ENCODE data around the gene SRSF1.

The SRSF1 gene

DNA sequence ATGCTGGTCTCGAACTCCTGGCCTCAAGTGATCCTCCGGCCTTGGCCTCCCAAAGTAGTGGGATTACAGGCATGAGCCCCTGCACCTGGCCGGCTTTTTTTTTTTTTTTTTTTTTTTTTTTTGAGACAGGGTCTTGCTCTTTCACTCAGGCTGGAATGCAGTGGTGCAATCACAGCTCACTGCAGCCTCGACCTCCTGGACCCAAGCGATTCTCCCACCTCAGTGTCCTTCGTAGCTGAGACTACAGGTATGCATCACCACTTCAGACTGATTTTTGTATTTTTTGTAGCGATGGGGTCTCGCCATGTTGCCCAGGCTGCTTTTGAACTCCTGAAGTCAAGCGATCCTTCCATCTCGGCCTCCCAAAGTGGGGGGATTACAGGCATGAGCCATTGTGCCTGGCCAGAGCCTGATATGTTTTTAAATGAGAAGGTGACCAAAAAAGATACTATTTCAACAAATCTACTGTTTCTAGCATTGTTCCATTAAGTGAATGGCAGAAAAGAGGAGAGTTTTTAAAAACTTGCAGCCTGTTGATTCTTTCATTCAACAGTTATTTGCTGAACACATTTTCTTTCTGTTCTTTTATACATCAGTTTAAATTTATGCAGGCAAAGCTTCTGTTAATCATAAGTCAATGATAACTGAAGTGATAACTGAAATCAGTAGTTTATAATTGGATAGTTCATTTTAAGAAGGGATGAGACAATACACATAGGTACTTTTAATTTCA, 3.2 kb upstream of the SRSF1 start:
- no peak for DNase-seq

DNA sequence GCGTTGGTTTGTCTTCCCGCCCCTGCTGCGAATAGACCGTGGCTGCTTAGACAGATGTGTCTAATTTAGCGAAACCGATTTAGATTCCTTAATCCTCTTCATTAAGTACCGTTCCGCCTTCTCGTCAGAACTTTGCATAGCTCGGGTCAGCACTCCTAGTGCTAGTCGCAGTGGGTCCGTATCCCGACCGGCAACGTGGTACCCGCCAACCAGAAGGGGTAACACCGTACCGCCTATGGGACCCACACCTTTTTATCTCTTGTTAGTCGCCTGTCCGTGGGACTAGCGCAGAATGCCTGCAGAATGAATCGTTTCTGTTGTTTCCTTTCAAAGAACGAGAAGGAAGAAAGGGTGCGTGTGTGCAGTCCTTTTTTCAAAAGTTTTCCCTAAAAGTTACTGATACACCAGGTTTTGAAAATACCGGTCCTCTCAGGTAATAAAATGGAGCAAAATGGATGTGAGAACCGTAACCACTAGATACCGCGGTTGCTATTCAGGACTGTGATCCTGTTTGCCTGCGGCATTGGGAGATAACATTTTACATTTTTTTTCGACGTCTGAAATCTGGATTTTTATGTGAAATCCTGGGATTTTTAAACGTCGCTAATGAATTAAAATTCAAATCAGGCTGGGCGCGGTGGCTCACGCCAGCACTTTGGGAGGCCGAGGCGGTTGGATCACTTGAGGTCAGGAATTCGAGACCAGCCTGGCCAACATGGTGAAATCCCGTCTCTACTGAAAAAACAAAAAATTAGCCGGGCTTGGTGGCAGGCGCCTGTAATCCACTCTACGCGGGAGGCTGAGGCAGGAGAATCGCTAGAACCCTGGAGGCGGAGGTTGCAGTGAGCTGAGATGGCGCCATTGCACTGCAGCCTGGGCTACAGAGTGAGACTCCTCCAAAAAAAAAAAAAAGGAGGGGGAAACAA, 998 bp upstream of the SRSF1 start:
- no peak for DNase-seq

DNA sequence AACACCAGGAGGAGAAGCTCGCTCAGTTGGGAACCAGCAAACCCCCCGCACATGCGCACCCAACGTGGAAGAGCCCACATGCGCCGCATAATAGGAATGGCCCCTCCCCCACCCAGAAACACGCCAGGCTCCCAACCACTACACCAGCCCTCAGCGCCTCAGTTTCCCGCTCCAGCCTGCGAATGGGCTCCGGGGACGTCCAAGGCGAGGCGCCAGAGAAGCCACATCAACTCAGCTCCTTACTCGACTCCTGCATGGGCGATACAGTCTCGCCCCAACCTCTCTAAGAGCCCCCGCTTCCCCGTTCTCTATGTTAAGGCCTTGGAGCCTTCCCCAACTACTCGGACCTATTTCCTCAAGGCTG, 504 bp downstream of the SRSF1 start:
- peak; percentile 84 for DNase-seq

DNA sequence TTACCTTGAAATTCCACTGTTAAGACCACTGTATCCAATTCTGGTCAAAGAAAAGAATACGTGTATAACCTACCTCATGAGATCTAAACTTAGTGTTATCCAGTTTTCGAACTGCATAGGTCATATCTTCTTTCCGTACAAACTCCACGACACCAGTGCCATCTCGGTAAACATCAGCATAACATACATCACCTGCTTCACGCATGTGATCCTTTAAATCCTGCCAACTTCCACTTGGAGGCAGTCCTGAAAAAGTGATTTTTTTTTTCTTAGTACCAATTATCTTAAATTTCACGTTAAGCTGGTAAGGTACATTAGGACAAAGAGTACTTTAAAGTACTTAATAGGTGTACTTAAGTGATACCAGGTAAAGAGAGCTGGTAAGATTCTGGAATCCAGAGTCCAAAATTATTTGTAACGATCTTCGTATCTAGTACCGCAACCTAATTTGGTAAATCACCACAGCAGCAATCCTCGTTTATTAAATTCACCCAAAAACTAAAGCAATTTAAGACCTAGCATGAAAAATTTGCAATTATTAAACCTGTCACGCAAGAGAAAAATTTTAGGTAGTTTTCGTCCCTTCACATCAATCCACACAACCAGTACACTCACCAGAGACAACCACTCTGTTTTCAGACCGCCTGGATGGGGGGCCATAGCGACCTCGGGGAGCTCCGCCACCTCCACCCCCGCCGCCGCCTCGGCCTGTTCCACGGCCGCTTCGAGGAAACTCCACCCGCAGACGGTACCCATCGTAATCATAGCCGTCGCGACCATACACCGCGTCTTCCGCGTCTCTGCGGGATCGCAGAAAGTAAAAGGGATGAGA, 1.1 kb downstream of the SRSF1 start:
- DNase-seq: no peak

DNA sequence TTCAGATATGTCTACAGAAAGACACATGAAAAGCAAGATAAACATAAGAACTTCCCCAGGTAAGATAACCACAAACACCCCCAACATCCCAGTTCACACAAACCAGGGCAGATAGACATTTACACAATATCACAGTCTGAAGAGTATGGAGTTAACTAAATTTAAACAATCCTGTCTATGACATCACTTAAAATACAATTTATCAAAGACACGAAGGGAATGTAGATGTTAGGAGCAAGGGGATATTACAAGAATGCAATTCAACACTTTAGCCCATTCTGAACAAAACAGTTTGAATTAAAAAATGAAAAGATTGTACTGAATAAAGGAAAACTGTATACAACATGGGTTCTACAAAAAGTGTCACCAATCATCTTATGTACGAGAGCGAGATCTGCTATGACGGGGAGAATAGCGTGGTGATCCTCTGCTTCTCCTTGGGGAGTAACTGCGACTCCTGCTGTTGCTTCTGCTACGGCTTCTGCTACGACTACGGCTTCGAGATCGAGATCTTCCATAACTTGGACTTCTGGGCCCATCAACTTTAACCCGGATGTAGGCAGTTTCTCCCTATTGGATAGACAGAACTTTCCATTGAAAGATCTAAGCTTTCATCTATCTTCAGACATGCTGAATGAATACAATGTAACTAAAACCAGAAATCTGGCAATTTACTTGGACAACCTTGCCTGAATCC, 1.9 kb downstream of the SRSF1 start:
- no peak for DNase-seq

DNA sequence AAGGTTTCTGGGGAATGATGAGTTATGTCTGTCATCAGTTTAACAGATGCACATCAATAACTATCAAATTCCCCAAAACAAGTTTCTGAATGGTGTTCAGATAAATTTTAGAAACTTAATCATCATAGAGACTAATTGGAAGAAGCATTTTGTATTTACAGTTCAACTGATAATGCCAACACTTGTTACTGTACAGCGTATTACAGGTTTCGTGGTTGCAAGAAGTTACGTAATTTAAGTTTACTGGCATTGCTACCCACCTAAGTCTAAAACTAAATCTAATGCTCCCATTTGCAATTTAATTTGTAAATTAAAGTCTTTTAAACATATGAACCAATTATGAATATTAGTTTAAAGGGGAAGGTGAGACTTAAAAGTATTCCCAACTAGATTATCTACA, 3.0 kb downstream of the SRSF1 start:
- DNase-seq: no peak

DNA sequence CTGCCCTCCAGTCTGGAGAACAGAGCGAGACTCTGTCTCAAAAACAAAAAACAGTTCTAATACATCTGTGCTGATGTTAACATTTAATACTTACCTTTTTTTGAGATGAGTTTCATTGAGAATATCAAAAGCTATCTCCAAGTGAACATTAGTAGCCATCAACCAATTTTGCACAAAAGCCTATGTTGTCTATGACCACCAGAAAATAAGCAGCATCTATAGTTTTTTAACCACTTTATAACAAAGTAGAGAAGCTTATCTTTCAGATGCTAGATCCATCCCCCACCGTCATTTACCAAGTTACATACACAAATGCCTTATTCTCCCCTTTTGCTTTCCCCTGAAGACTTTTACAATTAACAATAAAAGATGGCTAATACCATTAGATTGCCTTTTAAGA, 4.1 kb downstream of the SRSF1 start:
- no peak for DNase-seq

DNA sequence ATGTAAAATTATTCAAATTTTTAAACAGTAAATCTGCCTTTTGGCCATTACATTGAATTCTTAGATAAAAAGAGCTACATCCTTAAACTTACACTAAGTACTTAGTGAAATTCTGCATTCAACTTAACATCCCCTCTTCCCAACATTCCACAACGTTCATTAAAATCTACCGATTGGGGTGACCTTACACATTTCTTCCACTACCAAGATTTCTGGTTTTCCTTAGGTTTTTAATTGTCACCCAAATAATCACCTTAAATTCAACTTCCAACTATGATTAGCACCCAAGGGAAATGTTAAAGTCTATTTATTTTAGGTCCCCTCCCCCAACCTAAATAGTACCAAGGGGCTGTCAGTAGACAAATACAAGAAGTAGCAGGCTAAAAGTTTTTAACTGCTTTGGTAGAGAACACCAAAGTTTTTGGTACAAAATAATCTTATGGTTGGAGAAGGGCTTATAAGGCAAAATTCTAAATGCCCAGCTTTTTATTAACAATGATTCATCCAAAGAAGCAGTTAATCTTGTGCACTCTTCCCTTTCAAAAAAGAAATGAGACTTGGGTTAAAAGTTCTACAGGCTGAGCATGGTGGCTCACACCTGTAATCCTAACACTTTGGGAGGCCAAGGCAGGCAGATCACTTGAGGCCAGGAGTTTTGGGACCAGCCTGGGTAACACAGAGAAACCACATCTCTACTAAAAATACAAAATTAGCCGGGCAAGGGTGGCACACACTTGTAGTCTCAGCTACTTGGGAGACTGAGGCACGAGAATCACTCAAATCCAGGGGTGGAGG, 4.7 kb downstream of the SRSF1 start:
- no peak for DNase-seq

DNA sequence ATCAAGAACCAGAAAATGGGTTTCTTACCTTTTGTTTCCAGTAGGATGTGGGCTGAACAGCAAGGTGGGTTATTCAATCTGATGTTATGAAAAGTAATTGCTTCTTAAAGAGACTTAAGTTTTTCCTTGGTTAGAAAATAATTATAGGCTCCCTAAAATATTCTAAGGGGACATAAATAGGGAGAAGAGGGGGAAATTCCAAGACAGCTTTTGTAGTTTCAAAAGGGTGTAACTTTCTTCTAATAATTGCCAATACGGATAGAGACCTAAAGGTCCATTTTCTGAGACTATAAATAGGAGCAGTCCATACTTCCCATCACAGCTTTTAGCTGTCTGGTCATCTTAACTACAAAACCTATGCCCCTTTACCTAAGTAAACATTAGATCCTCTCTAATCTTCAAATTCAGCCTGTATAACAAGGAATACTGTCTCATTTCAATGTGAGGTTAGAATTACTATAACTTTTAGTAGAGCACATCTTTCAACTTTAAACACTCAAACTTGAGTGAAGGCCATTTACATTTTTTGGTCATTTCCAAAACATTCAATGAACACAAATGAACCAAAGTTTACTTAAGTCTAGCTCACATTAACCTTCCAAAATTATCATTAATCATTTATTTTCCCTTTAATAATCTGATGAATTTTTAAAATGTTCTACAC, 5.5 kb downstream of the SRSF1 start:
- DNase-seq: no peak

DNA sequence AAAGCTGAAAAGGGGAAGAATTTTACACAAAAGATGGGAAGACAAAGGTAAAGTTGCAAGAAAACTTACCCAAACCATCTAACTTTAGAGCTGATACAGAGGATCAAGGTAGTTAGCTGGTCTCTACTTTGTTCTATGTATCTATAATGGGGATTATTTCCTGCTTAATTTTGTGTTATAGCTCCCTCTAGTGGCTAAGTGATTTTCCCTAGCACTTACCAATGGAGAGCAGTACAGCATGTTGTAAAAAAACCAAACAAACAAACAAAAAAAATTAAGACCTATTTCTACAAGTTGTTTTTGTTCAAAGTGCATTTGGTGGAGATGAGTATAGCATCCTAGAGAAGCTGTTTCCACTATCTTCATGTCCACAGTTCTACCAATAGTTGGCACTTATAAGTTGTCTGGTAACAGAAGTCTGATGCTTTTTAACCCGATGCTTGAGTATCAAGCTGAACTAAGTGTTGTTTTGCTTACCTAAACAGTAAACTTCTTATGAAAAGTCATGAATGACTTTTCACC, 7.5 kb downstream of the SRSF1 start:
- DNase-seq: peak; percentile 72

DNA sequence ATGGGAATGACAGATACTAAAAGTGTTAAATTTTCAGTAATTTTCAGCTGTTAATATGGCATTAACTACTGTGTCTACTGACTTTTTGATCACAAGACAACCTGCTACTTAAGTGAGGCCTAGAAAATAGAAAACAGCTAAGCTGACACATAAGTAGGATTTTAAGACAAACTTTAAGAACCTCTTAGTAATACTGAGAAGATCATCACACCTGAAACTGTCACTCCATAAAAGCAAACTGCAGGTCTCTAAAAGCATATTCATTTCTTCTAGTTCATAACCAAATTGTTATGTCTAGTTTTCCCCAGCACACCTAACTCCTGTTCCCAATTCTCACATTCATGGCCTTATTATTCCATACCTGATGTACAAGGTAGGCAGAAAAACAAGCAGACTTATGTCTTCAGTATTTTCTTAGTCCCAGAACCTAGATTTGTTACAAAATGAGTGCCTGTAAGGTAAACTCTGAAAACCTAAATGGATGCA, 8.0 kb downstream of the SRSF1 start:
- no peak for DNase-seq

DNA sequence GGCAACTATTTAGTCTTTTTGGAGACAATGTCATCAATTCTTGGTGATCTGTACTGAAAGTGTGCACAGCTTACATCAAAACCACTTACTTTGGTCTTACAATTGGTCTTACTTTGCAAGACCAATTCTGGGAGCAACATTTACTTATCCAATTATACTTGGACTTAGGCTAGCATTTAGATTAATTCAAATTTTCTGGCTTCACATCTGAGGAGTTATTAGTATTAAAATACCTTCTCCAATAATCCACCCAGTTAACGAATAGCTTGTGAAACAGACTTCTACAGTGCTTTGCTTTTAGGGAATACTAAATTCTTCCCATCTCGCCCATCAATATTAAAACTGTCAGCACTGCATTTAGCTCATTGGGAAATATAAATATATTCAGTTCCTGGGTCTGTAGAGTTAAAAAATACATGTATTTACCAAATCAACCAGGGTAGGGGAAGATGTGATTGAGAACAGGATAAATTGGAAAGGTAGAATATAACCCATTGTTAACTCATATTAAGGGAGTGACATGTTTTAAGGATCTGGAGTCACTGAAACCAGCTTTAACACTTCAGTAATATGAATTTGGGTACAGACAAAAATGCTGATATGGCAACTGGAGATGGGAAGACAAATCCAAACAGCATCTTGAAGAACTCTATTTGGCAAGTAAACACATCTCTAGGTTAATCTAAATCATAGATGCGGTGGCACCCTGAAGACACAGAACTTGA, 9.8 kb downstream of the SRSF1 start:
- no peak for DNase-seq

DNA sequence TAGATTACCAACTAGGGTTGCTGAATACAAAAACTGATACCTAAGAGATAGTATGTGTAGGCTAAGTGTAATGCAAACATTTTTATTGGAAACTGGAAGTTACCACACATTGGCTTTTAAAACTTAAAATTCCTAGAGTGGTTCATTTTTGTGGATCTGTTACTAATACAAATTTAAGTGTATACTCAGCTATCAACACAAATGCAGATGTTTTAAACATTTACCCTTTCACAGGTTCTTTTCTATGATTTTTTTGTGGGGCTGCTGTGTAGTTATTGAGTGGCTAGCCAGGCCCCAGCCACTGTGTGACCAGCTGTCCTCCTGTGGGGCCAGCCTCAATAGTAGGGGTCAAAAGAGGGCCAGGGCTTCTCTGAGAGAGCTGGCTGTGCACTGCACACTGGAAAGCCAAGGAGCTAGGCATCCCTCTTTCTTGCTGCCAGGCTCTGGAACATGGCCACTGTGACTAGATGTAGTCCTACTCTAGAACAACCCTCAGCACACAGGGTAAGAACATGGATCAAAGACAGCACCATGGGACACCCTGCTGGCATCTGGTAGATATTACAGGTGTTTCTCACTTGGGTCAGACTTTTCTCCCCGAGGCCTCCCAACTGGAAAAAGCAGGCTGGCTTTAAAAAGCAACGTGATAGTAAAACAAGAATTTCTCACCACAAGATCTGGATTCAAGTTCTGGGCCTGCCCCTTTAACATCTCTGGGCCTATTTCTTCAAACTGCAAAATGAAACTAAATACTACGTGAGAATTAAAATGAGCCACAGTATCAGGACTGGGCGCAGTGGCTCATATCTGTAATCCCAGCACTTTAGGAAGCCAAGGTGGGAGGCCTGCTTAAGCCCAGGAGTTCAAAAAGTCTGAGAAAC, 11.7 kb downstream of the SRSF1 start:
- peak; percentile 71 for DNase-seq

DNA sequence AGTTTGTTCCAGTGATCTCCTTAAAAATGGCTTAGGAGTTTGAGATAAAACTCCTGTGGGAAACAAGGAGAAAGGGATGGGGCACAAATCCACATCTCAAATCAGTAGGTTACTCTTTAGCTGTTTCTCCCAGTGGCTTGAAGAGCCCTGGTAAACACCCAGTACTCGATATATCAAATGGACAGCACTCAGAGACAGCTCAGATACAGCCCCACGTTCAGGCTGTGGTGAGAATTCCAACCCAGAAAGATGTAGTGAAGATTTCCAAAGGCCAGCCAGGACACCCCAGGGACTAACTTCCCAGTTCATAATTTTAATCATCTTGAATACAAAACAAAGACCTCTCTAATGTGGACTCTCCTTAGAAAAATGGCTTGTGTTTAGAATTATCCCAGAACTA, 12.6 kb downstream of the SRSF1 start:
- DNase-seq: no peak

DNA sequence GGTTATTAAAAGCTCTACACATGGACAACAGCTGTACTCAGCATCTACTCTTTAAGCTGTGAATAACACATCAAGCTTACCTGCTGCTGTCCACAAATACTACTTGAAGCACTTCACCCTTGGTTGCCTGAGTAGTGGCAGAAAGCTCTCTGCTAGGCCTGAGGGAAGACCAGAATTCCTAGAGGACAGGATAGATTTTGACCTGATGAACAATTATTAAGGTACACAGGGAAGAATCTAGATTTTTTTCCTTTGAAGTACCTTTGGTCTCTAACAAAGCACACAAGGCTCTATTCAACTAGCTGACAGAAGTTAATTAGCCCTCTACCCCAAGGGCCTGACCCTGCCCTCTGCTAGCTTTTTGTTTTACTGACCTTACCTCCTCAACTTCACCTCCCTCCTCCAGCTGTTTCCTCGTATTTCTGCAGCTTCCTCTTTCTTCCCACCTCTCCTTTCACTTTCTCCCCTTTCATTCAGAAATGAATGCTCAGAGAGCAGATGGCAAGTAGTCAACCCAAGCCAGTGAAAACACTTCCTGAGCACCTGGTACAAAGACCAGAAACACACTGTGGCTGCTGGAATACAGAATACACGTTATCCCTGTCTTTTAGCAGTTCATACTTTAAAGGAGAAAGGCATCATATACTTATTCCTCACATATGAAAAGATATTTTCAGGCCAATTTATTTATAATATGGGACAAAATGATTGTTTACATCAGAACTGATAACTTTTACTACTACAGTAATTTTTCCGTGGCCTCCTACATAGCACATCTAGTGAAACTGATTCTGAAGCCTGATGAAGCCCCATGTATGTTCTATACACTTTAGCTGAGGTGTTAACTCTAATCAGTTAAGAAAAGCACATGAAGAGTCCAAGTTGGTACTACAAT, 13.3 kb downstream of the SRSF1 start:
- no peak for DNase-seq

DNA sequence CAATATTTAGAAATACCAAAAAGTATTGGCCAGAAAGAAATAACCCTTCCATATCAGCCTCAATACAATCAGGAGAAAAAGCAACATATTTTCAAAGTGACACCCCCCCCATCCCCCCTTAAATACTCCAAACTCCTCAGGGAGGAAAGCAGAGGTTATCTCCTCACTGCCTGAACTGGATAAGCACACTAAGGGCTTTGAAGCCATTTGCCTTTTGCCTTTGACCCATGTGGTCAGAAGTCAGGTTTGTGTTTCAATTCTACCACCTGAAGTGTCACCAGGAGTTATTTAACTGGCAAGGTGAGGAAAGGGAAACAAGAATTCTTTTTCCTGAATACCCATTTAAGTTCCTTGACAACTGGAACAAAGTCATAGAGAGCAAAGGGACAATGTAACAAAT, 15.5 kb downstream of the SRSF1 start:
- no peak for DNase-seq

DNA sequence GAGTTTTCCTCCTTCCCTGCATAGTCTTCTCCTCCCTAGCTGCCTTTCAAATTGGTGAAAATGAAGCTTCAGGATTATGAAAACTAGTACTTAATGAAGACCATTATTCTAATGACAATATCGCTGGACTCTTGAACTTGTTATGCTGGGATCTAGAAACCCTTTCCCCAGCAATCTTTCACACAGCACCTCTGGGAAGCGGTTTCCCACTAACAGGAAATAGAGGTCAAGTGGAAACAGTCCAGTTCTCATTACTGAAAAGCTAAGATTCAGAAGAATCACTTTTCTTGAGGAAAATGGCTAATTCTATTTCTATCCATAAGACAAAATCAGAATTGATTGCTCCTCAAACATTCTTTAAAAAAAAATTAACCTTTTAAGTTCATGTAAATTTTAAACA, 17.0 kb downstream of the SRSF1 start:
- DNase-seq: no peak

Data from activated CD4-positive, alpha-beta T cell treated with anti-CD3 and anti-CD28 coated beads, Interleukin-2, Interleukin-6, amounts not matched to agents 100 ng/mL and 50 ng/mL, durations not matched to agents 16 hours and 8 hours (primary cell).